Retina (tissue), 1 donor: ENCODE measurements around the gene FGR.

Experiments
- DNase-seq: peaks from one replicate; pipeline ENCODE4 v3.0.0-alpha.2; 2016

The FGR gene

GRCh38 chr1:27615346-27616192, 19.4 kb downstream of the FGR start:
- peak; percentile 65 for DNase-seq

GRCh38 chr1:27614625-27615344, 20.2 kb downstream of the FGR start:
- peak; percentile 63 for DNase-seq

- DNase-seq = no peak
These were observed 20.9 kb downstream of the FGR start for GRCh38 chr1:27614043-27614624.

- no peak for DNase-seq
These were observed 22.3 kb downstream of the FGR start for GRCh38 chr1:27612718-27613117.

GRCh38 chr1:27611450-27611849, 23.5 kb downstream of the FGR start:
- no peak for DNase-seq

GRCh38 chr1:27609618-27610240, 25.3 kb downstream of the FGR start:
- DNase-seq = no peak

GRCh38 chr1:27609210-27609555, 25.8 kb downstream of the FGR start:
- DNase-seq = no peak

GRCh38 chr1:27607239-27607804, 27.7 kb downstream of the FGR start:
- no peak for DNase-seq

- DNase-seq = no peak
These were observed 28.2 kb downstream of the FGR start for GRCh38 chr1:27606708-27607238.

GRCh38 chr1:27605796-27606707, 28.9 kb downstream of the FGR start:
- DNase-seq = peak; percentile 81

- DNase-seq = no peak
These were observed 29.7 kb downstream of the FGR start for GRCh38 chr1:27605300-27605766.

- no peak for DNase-seq
These were observed 30.2 kb downstream of the FGR start for GRCh38 chr1:27604579-27605299.

GRCh38 chr1:27603681-27604578, 31.1 kb downstream of the FGR start, which contains the start of gene AHDC1:
Gene AHDC1 (minus strand): TSS chr1:27604144. CDS start chr1:27552115, 52,029 bp downstream.
- peak; percentile 96 for DNase-seq

GRCh38 chr1:27603309-27603680, 31.7 kb downstream of the FGR start:
- DNase-seq = peak; percentile 73

GRCh38 chr1:27602462-27603308, 32.3 kb downstream of the FGR start:
- DNase-seq = peak; percentile 69

- DNase-seq = peak; percentile 78
These were observed 33.1 kb downstream of the FGR start for GRCh38 chr1:27601771-27602461.

- peak; percentile 38 for DNase-seq
These were observed 33.6 kb downstream of the FGR start for GRCh38 chr1:27601321-27601770.
